Measurements from ENCODE around the gene TMSB4X.

GRCh38 chrX:12949927-12950656 lies 24.8 kb upstream of the TMSB4X start:
- TF ChIP-seq CTCF (IDR thresholded peaks at IDR 0.05; ENCODE audit: low read length) (no peak), EZH2 (IDR thresholded peaks at IDR 0.05; ENCODE audit: borderline replicate concordance, low read length) (no peak)
